ENCODE measurements around the gene NFATC2.

DNA sequence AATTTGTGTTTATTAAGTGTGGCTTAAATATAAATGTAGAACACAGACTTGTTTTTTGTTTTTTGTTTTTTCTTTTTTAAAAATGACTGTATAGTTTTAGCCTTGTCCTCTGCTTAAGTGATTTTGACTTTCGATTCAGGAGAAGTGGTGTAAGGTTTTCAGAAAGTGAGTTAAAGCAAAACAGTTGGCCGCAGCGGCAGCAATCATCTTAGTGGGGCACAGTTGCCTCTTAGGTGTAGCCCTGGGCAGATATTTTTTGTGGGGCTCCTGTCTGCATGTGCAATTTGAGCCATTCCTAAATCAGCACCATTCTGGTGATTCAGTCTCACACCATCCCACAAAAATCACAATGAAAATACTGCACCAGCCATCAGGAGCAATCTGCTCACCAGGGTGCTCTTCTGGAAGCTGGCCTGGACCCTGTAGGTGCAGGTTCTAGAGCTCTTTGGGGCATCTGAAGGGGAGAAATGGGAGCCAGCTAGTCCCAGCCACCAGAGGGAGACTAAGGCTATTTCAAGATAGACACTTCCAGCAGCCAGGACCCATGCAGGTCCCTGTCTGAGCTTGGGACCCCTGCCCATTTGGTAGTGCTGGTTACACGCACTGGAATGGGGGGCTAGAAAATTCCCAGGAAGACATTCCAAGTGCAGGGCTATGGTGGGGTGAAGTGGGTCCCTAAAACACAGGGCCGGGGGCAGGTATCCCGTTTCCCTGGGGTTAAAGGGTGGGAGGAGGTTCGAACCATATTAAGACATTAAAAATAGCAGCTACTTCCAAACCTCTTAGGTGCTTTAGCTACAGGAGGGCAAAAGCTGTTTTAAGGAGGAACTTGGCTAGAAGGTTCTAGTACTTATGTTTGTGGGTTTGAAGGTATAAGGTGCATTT is 156.6 kb downstream of the NFATC2 start:
- no peak for TF ChIP-seq POLR2A (IDR thresholded peaks at IDR 0.05; ENCODE audit: low read length)
- TF ChIP-seq GATA1 (IDR thresholded peaks at IDR 0.05; ENCODE audit: low read depth, low read length) = no peak
